GM12872 (cell line): ENCODE measurements around the gene GGA2.

Experiments
- TF ChIP-seq, protein P1 (sequence below): IDR thresholded peaks from 3 replicates; pipeline ENCODE4 v1.5.1; 2011; ENCODE audit warnings: low read depth, mild to moderate bottlenecking, low read length, moderate library complexity; ENCODE audit not compliant: insufficient read depth

GGA2 gene

DNA sequence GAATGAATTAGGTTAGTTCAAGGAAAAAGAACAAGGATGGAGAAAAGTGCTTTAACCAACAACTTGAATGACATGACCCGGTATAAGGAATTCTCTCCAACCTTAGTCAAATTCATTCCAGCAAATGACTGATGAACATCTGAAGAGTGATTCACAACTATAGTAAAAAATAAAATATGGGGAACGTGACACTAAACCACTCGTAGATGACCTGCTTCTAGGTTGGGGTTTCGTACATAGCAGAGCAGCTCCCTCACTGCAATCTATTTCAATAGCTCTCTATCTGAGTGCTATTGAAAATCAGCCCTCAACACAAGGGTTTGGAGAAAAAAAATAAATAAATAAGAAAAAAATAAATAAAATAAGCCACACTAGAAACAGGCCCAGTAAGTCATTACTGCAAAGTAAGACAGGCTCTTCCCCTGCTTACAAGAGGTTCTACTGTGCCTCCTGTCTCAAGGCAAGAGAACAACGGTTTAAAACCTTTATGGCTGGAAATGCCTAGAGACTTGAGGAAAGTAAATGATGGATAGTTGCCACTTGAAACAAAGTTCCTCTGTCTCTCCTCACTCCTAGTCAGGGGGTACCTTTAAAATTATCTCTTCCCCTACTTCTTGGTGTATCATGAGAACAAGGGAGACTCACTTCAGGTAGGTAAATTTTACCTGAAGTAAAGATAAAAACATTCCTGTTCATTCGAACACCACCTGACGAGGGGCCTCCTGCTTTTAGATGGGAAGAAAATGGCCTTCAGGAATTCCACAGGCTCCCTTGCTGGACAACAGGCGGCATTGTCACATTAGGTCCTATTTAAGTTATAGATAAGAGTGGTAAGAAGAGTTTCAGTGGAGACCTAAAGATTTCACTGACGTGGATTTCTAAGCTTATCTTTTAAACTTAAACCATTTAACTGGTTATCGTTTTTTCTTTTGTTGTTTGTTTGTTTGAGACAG is 77.8 kb downstream of the GGA2 start:
- TF ChIP-seq, protein P1, sequence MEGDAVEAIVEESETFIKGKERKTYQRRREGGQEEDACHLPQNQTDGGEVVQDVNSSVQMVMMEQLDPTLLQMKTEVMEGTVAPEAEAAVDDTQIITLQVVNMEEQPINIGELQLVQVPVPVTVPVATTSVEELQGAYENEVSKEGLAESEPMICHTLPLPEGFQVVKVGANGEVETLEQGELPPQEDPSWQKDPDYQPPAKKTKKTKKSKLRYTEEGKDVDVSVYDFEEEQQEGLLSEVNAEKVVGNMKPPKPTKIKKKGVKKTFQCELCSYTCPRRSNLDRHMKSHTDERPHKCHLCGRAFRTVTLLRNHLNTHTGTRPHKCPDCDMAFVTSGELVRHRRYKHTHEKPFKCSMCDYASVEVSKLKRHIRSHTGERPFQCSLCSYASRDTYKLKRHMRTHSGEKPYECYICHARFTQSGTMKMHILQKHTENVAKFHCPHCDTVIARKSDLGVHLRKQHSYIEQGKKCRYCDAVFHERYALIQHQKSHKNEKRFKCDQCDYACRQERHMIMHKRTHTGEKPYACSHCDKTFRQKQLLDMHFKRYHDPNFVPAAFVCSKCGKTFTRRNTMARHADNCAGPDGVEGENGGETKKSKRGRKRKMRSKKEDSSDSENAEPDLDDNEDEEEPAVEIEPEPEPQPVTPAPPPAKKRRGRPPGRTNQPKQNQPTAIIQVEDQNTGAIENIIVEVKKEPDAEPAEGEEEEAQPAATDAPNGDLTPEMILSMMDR, result 0 out of 3 replicates have a peak, but pooled peaks have one; percentile 2

DNA sequence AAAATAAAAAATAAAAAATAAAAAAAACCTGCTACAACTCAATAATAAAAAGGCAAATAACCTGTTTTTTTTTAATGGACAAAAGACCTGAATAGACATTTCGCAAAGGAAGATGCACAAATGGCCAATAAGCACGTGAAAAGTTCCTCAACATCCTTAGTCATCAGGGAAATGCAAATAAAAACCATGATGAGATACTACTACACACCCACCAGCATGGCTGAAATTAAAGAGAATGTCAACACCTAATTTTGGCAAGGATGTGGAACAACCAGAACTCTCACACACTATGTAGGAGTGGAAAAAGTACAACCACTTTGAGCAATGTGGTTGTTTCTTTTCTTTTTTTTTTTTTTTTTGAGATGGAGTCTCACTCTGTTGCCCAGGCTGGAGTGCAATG is 81.9 kb downstream of the GGA2 start:
- TF ChIP-seq, protein P1, result no peak

DNA sequence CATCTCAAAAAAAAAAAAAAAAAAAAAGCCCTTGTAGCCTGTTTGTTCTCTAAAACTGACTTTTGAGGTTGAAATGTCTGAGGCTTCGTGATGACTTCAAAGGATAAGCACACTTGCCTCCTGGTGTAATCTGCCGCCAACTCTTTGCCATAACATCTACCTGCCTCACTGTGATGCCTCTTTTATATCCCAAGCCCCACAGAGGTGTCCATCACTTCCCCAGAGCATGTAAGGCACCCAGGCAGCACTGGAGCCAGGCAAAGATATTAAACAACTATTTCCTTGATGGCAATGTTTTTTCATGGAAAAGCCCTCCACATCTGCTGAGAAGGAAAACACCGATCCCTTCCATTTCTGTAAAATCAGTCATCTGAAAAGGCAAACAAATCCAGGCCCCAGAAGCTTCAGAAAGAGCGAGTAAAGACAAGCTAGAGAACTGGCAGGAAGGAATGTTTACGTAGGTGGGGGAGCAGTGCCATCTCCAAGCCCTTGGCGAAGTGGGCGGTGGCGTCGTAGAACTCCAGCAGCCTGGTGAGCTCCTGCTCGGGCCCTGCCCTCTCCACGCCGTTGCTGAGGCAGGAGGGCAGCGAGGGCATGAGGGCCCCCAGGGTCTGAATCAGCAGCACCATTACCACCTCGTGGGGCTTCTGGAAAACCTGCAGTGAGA is 85.9 kb downstream of the GGA2 start:
- TF ChIP-seq, protein P1, result no peak

DNA sequence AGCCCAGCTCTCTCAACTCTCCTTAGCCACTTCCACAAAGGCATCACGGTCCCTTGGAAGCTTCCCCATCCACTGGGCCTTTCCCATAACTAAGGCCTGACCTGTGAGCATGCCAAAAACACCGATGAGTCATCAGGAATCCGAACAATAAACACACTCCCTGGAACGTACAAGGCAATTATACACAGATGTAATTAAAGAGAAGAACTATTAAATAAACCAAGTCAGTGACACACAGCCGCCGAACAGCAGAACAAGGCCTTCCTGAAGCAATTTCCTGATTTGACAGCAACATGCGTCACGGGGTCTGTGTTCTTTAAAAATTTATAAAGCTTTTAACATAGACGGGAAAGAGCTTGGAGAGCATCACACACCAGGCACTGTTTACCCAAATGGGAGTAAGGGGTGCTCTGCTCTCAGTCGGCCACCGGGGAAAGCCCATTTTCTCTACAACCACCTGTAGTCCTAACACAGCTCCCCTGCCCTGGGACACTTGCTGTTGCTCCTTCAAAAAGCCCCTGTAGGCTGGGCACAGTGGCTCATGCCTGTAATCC is 86.7 kb downstream of the GGA2 start:
- TF ChIP-seq, protein P1, result no peak

DNA sequence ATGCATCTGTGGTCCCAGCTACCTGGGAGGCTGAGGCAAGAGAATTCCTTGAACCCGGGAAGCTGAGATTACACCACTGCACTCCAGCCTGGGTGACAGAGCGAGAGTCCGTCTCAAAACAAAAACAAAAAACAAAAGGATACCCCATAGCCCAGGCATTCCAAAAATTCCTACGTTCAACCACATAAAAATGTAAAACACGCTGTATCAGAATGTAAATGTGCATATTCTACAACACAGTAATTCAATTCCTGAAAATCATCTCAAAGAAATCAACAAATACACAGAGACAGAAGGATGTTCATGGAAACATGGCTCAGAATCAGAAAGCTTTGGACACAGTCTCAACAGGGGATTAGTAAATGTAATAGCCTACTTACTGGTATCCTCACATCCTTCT is 90.3 kb downstream of the GGA2 start:
- TF ChIP-seq, protein P1, result no peak

DNA sequence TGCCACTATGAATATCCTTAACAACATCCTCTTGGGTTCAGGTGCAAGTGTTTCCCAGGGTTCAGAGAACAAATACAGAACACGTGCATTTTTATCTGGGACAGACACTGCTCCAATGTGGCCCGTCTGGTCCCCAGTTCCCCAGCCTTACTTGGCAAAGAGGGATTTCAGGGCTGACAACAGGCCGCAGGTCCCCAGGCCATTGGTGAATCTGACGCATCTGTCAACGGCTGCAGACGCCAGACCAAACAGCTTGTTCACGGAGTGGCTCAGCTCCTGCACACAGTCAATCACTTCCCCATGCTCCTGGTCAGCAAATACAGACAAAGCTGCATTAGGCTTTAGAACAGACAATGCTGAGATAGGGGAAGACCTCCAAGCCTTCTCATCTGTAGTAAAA is 93.5 kb downstream of the GGA2 start:
- TF ChIP-seq, protein P1, result no peak

DNA sequence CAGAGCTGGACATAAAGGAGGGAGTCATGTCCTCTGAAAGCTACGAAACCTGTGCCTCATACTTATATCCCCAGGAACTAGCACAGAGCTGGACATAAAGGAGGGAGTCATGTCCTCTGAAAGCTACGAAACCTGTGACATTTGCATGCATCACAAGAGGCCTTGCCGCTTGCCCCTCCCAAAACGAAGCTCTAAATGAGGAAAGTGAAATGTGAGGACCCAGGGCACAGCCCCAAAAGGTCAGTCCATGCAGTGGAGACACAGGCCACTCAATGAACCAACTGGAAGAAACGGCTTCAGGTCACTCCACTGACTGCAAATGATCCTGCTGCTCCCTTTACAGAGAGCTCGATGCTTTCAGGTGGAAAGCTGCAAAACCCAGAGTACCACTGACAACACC is 95.6 kb downstream of the GGA2 start:
- TF ChIP-seq, protein P1, result no peak
